Measurements from ENCODE around the gene ELFN2.

DNA sequence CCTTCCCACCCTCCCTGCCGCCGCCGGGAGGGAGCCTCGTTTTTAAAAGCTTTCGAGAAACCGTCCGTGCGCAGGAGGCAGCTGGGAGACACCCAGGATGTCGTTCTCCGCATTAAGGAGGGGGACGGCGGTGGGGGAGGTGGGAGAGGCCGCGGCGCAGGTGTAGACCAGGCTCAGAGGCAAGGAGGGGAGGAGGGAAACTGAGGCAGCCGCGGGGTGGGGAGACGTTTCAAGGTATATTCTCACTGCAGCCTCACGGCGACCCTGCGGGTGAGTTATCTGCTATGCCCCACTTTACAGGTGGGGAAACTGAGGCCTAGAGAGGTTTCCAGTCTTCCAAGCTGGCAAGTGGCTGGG lies 102.3 kb downstream of the ELFN2 start:
- TF ChIP-seq, protein P1, sequence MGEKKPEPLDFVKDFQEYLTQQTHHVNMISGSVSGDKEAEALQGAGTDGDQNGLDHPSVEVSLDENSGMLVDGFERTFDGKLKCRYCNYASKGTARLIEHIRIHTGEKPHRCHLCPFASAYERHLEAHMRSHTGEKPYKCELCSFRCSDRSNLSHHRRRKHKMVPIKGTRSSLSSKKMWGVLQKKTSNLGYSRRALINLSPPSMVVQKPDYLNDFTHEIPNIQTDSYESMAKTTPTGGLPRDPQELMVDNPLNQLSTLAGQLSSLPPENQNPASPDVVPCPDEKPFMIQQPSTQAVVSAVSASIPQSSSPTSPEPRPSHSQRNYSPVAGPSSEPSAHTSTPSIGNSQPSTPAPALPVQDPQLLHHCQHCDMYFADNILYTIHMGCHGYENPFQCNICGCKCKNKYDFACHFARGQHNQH (CRISPR knock-in tag; IDR thresholded peaks at IDR 0.05): no peak
- no peak for TF ChIP-seq NR2C2 (CRISPR knock-in tag; IDR thresholded peaks at IDR 0.05; ENCODE audit: borderline replicate concordance)
- TF ChIP-seq KLF16 (CRISPR knock-in tag; IDR thresholded peaks at IDR 0.05): no peak
- TF ChIP-seq ZNF550 (CRISPR knock-in tag; IDR thresholded peaks at IDR 0.05; ENCODE audit: borderline replicate concordance): no peak
- TF ChIP-seq, protein P2, sequence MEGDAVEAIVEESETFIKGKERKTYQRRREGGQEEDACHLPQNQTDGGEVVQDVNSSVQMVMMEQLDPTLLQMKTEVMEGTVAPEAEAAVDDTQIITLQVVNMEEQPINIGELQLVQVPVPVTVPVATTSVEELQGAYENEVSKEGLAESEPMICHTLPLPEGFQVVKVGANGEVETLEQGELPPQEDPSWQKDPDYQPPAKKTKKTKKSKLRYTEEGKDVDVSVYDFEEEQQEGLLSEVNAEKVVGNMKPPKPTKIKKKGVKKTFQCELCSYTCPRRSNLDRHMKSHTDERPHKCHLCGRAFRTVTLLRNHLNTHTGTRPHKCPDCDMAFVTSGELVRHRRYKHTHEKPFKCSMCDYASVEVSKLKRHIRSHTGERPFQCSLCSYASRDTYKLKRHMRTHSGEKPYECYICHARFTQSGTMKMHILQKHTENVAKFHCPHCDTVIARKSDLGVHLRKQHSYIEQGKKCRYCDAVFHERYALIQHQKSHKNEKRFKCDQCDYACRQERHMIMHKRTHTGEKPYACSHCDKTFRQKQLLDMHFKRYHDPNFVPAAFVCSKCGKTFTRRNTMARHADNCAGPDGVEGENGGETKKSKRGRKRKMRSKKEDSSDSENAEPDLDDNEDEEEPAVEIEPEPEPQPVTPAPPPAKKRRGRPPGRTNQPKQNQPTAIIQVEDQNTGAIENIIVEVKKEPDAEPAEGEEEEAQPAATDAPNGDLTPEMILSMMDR (CRISPR knock-in tag; IDR thresholded peaks at IDR 0.05): no peak
- TF ChIP-seq ZBTB7A (CRISPR knock-in tag; IDR thresholded peaks at IDR 0.05): no peak
- TF ChIP-seq, protein P3, sequence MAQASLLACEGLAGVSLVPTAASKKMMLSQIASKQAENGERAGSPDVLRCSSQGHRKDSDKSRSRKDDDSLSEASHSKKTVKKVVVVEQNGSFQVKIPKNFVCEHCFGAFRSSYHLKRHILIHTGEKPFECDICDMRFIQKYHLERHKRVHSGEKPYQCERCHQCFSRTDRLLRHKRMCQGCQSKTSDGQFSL (CRISPR knock-in tag; IDR thresholded peaks at IDR 0.05): no peak
- TF ChIP-seq FOXM1 (CRISPR knock-in tag; IDR thresholded peaks at IDR 0.05): no peak

Data from HepG2 (cell line).